GM23338 (cell line): ENCODE measurements around the gene HSPB3. TPM values are rescaled to one million over a fixed set of nuclear protein-coding genes. Genes with fewer than 3 reads are reported as not detected.
"Not testable (repeated sequence)": the region's sequence is repeated elsewhere in the genome, so short reads cannot be mapped to it uniquely, and the experiment has no call there.

Experiments
- ATAC-seq: fragments of 200-7000 bp; cut with Tn5 transposase; 3 replicates; pipeline ENCODE4 v1.9.1; 2020
- DNase-seq: peaks from one replicate; pipeline ENCODE4 v3.0.0-alpha.2; 2015; ENCODE audit warnings: low spot score
- H2AFZ ChIP-seq: fragments of 200-600 bp; sonication (generic); 2 replicates; pipeline ENCODE4 v1.8.0; 2016; ENCODE audit warnings: antibody characterized with exemption, mild to moderate bottlenecking, moderate library complexity
- H3F3A ChIP-seq: fragments of 200-600 bp; sonication (generic); replicated peaks from 2 replicates; pipeline ENCODE4 v1.8.0; 2017; ENCODE audit warnings: antibody characterized with exemption, mixed run types, low read depth
- H3K27ac ChIP-seq: fragments of 200-600 bp; sonication (generic); 2 replicates; pipeline ENCODE4 v1.6.1; 2016; ENCODE audit warnings: low read depth
- H3K27me3 ChIP-seq: fragments of 200-600 bp; sonication (generic); 2 replicates; pipeline ENCODE4 v1.8.0; 2016; ENCODE audit warnings: mild to moderate bottlenecking, mixed run types, moderate library complexity; ENCODE audit not compliant: insufficient read depth
- H3K36me3 ChIP-seq: fragments of 200-600 bp; sonication (generic); 2 replicates; pipeline ENCODE4 v1.8.0; 2016; ENCODE audit warnings: mild to moderate bottlenecking; ENCODE audit not compliant: insufficient read depth
- H3K4me1 ChIP-seq: fragments of 200-600 bp; sonication (generic); 2 replicates; pipeline ENCODE4 v1.8.0; 2016; ENCODE audit warnings: mild to moderate bottlenecking, moderate library complexity; ENCODE audit not compliant: insufficient read depth
- H3K4me2 ChIP-seq: fragments of 200-600 bp; sonication (generic); 2 replicates; pipeline ENCODE4 v1.7.1; 2017; ENCODE audit warnings: mixed run types
- H3K4me3 ChIP-seq: fragments of 200-600 bp; sonication (generic); 2 replicates; pipeline ENCODE4 v1.6.1; 2016; ENCODE audit warnings: mixed run types
- H3K79me2 ChIP-seq: fragments of 200-600 bp; sonication (generic); replicated peaks from 2 replicates; pipeline ENCODE4 v1.8.0; 2017; ENCODE audit warnings: mild to moderate bottlenecking; ENCODE audit not compliant: insufficient read depth
- H3K9me2 ChIP-seq: fragments of 200-600 bp; sonication (generic); 2 replicates; pipeline ENCODE4 v1.8.0; 2017; ENCODE audit not compliant: insufficient read depth
- H4K20me1 ChIP-seq: fragments of 200-600 bp; sonication (generic); replicated peaks from 2 replicates; pipeline ENCODE4 v1.8.0; 2017; ENCODE audit warnings: mild to moderate bottlenecking; ENCODE audit not compliant: insufficient read depth
- H3K27ac Mint-ChIP-seq: 2 replicates; pipeline ENCODE4 v1.8.0; 2020; ENCODE audit warnings: inconsistent platforms, mild to moderate bottlenecking, moderate library complexity, mixed read lengths
- H3K27me3 Mint-ChIP-seq: 3 replicates; pipeline ENCODE4 v1.8.0; 2022; ENCODE audit warnings: low read depth, mild to moderate bottlenecking, moderate library complexity, mixed read lengths, inconsistent platforms; ENCODE audit not compliant: insufficient read depth, poor library complexity
- H3K36me3 Mint-ChIP-seq: 3 replicates; pipeline ENCODE4 v1.8.0; 2021; ENCODE audit warnings: low read depth, mild to moderate bottlenecking, inconsistent platforms, moderate library complexity, mixed read lengths
- H3K4me1 Mint-ChIP-seq: 3 replicates; pipeline ENCODE4 v1.8.0; 2020; ENCODE audit warnings: mild to moderate bottlenecking, inconsistent platforms, mixed read lengths
- H3K4me3 Mint-ChIP-seq: 3 replicates; pipeline ENCODE4 v1.8.0; 2021; ENCODE audit warnings: moderate library complexity, mild to moderate bottlenecking, inconsistent platforms, mixed read lengths
- H3K9me3 Mint-ChIP-seq: 3 replicates; pipeline ENCODE4 v1.8.0; 2020; ENCODE audit warnings: moderate library complexity, mild to moderate bottlenecking, inconsistent platforms, mixed read lengths
- CTCF ChIP-seq, 2 experiments: fragments of 200-600 bp in 1 of 2; sonication (generic) in 1 of 2; conservative IDR thresholded peaks; 2 replicates each; pipeline versions ENCODE4 v1.5.1 to v1.6.1; 2016 to 2017; ENCODE audit warnings: antibody characterized with exemption in 2 of 2, low read depth in 2 of 2, mild to moderate bottlenecking in 2 of 2, moderate library complexity in 1 of 2
- ETS1 ChIP-seq: IDR thresholded peaks from 2 replicates; pipeline ENCODE4 v1.6.1; 2016; ENCODE audit warnings: antibody characterized with exemption
- EZH2phosphoT487 ChIP-seq: fragments of 200-600 bp; sonication (generic); IDR thresholded peaks from one replicate; pipeline ENCODE4 v1.8.1; 2018; ENCODE audit warnings: antibody characterized with exemption; ENCODE audit not compliant: unreplicated experiment
- POLR2AphosphoS5 ChIP-seq: IDR thresholded peaks from 2 replicates; pipeline ENCODE4 v1.6.1; 2016; ENCODE audit warnings: antibody characterized with exemption, low read depth
- REST ChIP-seq: IDR thresholded peaks from one replicate; pipeline ENCODE4 v1.6.1; 2018; ENCODE audit warnings: antibody characterized with exemption; ENCODE audit not compliant: unreplicated experiment
- polyA plus RNA-seq: library from polyadenylated mRNA; unstranded; fragments of >200 nt; fragmentation: Nextera tagmentation; extraction: Ambion mirVana; gene quantifications from 2 replicates; pipeline ENCODE4 v1.2.1, GENCODE V29; 2016
- total RNA-seq: library from RNA; depleted of rRNA; stranded (reverse); fragments of >200 nt; shearing (Covaris generic); gene quantifications from 2 replicates; pipeline ENCODE4 v1.2.3, GENCODE V29; 2014

Gene HSPB3
- total and polyA plus RNA-seq, 2 experiments from 2014 or later, result not detected

GRCh38 chr5:54419573-54420423, 35.7 kb upstream of the HSPB3 start:
- not testable (repeated sequence) for H3K27me3 Mint-ChIP-seq, H3K9me2 ChIP-seq, H3K79me2 ChIP-seq, H3K4me1 ChIP-seq, H3K36me3 ChIP-seq, H3F3A ChIP-seq, H3K27ac ChIP-seq, H3K36me3 Mint-ChIP-seq, H3K4me3 Mint-ChIP-seq, H2AFZ ChIP-seq, H3K4me3 ChIP-seq, H3K4me1 Mint-ChIP-seq, H3K27ac Mint-ChIP-seq, H4K20me1 ChIP-seq, H3K27me3 ChIP-seq, H3K4me2 ChIP-seq
- peak; percentile 78 for DNase-seq
- ATAC-seq, result peak; percentile 59
- peaks cover 11% of the 10 kb centered on the region for H3K9me3 Mint-ChIP-seq
- peak; percentile 60 to 99 for TF ChIP-seq CTCF (conservative IDR thresholded peaks at IDR 0.05; ENCODE audit: low read depth in 2 of 2)

GRCh38 chr5:54420511-54420910, 35.0 kb upstream of the HSPB3 start:
- not testable (repeated sequence) for H3K4me1 ChIP-seq, DNase-seq, H3K27ac Mint-ChIP-seq, H3K36me3 ChIP-seq, H3F3A ChIP-seq, H3K4me1 Mint-ChIP-seq, H3K27me3 Mint-ChIP-seq, H2AFZ ChIP-seq, H3K79me2 ChIP-seq, ATAC-seq, H3K27me3 ChIP-seq, H3K4me3 ChIP-seq, H3K4me3 Mint-ChIP-seq, H3K36me3 Mint-ChIP-seq, H4K20me1 ChIP-seq, H3K9me2 ChIP-seq, H3K4me2 ChIP-seq, H3K27ac ChIP-seq
- peaks cover 11% of the 10 kb centered on the region for H3K9me3 Mint-ChIP-seq

- Mint-ChIP-seq H3K4me1 (no peaks in the 10 kb centered on the region; the same call in 2 of the 3 replicates), H3K36me3 (peaks cover 7% of the 10 kb centered on the region), H3K9me3 (peaks cover 11% of the 10 kb centered on the region), H3K27me3 (peaks cover 6% of the 10 kb centered on the region), H3K27ac (no peak overlapping the region), H3K4me3 (no peak overlapping the region)
- Histone ChIP-seq H3K79me2 (no peaks in the 10 kb centered on the region), H3F3A (no peaks in the 10 kb centered on the region), H3K4me1 (no peaks in the 10 kb centered on the region), H3K27ac (no peak overlapping the region), H3K4me3 (no peak overlapping the region), H3K36me3 (no peaks in the 10 kb centered on the region), H3K4me2 (no peak overlapping the region), H4K20me1 (no peaks in the 10 kb centered on the region), H3K27me3 (no peaks in the 10 kb centered on the region), H3K9me2 (0 out of 2 replicates have a peak, but pooled peaks cover 5% of the 10 kb centered on the region), H2AFZ (no peak overlapping the region)
- ATAC-seq (no peak), DNase-seq (no peak)
- TF ChIP-seq EZH2phosphoT487, result no peak
- TF ChIP-seq REST, result no peak
- no peak for TF ChIP-seq ETS1
- no peak for TF ChIP-seq POLR2AphosphoS5
These were observed 33.5 kb upstream of the HSPB3 start for GRCh38 chr5:54421976-54422375.
